Activated CD4-positive, alpha-beta T cell treated with anti-CD3 and anti-CD28 coated beads for 1 hour (primary cell): ENCODE measurements around the gene KHK.
"Not testable (repeated sequence)": the region's sequence is repeated elsewhere in the genome, so short reads cannot be mapped to it uniquely, and the experiment has no call there.

Experiments used
- DNase-seq: peaks from one replicate; pipeline ENCODE4 v3.0.0-alpha.2; 2020

The KHK gene

GRCh38 chr2:27060323-27060722, 26.2 kb upstream of the KHK start:
- no peak for DNase-seq

GRCh38 chr2:27065128-27065527, 21.4 kb upstream of the KHK start:
- no peak for DNase-seq

- no peak for DNase-seq
These were observed 19.2 kb upstream of the KHK start for GRCh38 chr2:27067385-27067784.

- DNase-seq, result no peak
These were observed 17.1 kb upstream of the KHK start for GRCh38 chr2:27069436-27069835.

GRCh38 chr2:27069961-27070618, 16.5 kb upstream of the KHK start:
- DNase-seq, result no peak

GRCh38 chr2:27070653-27071276, 15.8 kb upstream of the KHK start:
- no peak for DNase-seq

- peak; percentile 80 for DNase-seq
These were observed 15.1 kb upstream of the KHK start, which contains the start of gene OST4 for GRCh38 chr2:27071277-27071989. Gene OST4 (minus strand): TSS chr2:27071654.

- no peak for DNase-seq
These were observed 14.4 kb upstream of the KHK start for GRCh38 chr2:27071990-27072830.

GRCh38 chr2:27072920-27073319, 13.7 kb upstream of the KHK start:
- no peak for DNase-seq

- DNase-seq, result no peak
These were observed 12.8 kb upstream of the KHK start for GRCh38 chr2:27073782-27074181.

GRCh38 chr2:27074738-27075565, 11.6 kb upstream of the KHK start:
- DNase-seq, result peak; percentile 23

GRCh38 chr2:27075566-27075871, 11.1 kb upstream of the KHK start:
- not testable (repeated sequence) for DNase-seq

- DNase-seq, result no peak
These were observed 10.2 kb upstream of the KHK start for GRCh38 chr2:27076323-27076722.

- DNase-seq, result no peak
These were observed 9.3 kb upstream of the KHK start for GRCh38 chr2:27077231-27077630.

- no peak for DNase-seq
These were observed 8.0 kb upstream of the KHK start, which contains the start of gene EMILIN1 for GRCh38 chr2:27078267-27079194. Gene EMILIN1 (plus strand): TSS chr2:27078615. CDS start chr2:27079066, 451 bp downstream.

- DNase-seq, result no peak
These were observed 7.1 kb upstream of the KHK start for GRCh38 chr2:27079233-27080139.

- no peak for DNase-seq
These were observed 6.5 kb upstream of the KHK start for GRCh38 chr2:27080140-27080469.

- no peak for DNase-seq
These were observed 6.0 kb upstream of the KHK start for GRCh38 chr2:27080603-27080936.

- DNase-seq, result no peak
These were observed 4.4 kb upstream of the KHK start for GRCh38 chr2:27081984-27082772.
